CD4-positive, alpha-beta T cell treated with Interferon alpha-2 for 1 hour (primary cell): Measurements from ENCODE around the gene ARHGAP11A.

Source experiments
- DNase-seq, 2 donors: peaks; one replicate each; pipeline ENCODE4 v3.0.0-alpha.2; 2020 to 2022

ARHGAP11A gene

GRCh38 chr15:32688151-32688639 lies 72.9 kb downstream of the ARHGAP11A start:
- no peak for DNase-seq
